ENCODE measurements around the gene MLH3.

The MLH3 gene

DNA sequence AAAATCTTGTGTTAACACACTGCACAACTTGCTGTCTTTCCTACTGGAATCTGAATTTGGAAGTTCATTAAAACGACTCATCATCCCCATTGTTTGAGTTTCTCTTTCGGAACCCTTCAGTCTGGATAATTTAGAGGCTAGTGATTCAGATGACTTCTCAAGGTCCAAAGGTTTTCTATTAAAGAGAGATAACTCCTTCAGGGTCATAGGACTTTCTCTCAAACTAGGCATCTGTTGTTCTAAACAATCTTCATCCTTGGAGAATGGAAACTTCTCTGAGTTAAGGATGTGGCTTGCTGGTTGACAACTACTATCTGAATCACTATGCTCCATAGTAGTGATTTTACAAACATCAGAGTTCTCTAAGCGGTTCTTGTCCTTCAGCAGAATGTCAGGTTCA, 4.4 kb downstream of the MLH3 start:
- ATAC-seq = no peak
- no peak for TF ChIP-seq ZNF70 (CRISPR knock-in tag; IDR thresholded peaks at IDR 0.05)
- TF ChIP-seq, protein P1, sequence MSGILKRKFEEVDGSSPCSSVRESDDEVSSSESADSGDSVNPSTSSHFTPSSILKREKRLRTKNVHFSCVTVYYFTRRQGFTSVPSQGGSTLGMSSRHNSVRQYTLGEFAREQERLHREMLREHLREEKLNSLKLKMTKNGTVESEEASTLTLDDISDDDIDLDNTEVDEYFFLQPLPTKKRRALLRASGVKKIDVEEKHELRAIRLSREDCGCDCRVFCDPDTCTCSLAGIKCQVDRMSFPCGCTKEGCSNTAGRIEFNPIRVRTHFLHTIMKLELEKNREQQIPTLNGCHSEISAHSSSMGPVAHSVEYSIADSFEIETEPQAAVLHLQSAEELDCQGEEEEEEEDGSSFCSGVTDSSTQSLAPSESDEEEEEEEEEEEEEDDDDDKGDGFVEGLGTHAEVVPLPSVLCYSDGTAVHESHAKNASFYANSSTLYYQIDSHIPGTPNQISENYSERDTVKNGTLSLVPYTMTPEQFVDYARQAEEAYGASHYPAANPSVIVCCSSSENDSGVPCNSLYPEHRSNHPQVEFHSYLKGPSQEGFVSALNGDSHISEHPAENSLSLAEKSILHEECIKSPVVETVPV (CRISPR knock-in tag; IDR thresholded peaks at IDR 0.05) = no peak
- TF ChIP-seq TOX (CRISPR knock-in tag; IDR thresholded peaks at IDR 0.05; ENCODE audit: borderline replicate concordance) = no peak
- TF ChIP-seq, protein P2, sequence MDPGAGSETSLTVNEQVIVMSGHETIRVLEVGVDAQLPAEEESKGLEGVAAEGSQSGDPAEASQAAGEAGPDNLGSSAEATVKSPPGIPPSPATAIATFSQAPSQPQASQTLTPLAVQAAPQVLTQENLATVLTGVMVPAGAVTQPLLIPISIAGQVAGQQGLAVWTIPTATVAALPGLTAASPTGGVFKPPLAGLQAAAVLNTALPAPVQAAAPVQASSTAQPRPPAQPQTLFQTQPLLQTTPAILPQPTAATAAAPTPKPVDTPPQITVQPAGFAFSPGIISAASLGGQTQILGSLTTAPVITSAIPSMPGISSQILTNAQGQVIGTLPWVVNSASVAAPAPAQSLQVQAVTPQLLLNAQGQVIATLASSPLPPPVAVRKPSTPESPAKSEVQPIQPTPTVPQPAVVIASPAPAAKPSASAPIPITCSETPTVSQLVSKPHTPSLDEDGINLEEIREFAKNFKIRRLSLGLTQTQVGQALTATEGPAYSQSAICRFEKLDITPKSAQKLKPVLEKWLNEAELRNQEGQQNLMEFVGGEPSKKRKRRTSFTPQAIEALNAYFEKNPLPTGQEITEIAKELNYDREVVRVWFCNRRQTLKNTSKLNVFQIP (CRISPR knock-in tag; IDR thresholded peaks at IDR 0.05; ENCODE audit: borderline replicate concordance, low read depth) = no peak
- TF ChIP-seq ZFP3 (CRISPR knock-in tag; IDR thresholded peaks at IDR 0.05) = no peak
- TF ChIP-seq PPARA (CRISPR knock-in tag; IDR thresholded peaks at IDR 0.05; ENCODE audit: borderline replicate concordance) = no peak
- TF ChIP-seq, protein P3, sequence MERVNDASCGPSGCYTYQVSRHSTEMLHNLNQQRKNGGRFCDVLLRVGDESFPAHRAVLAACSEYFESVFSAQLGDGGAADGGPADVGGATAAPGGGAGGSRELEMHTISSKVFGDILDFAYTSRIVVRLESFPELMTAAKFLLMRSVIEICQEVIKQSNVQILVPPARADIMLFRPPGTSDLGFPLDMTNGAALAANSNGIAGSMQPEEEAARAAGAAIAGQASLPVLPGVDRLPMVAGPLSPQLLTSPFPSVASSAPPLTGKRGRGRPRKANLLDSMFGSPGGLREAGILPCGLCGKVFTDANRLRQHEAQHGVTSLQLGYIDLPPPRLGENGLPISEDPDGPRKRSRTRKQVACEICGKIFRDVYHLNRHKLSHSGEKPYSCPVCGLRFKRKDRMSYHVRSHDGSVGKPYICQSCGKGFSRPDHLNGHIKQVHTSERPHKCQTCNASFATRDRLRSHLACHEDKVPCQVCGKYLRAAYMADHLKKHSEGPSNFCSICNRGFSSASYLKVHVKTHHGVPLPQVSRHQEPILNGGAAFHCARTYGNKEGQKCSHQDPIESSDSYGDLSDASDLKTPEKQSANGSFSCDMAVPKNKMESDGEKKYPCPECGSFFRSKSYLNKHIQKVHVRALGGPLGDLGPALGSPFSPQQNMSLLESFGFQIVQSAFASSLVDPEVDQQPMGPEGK (CRISPR knock-in tag; IDR thresholded peaks at IDR 0.05; ENCODE audit: borderline replicate concordance) = no peak
- TF ChIP-seq ARNTL (CRISPR knock-in tag; IDR thresholded peaks at IDR 0.05; ENCODE audit: borderline replicate concordance, low read depth) = no peak
- no peak for TF ChIP-seq ZNF565 (CRISPR knock-in tag; conservative IDR thresholded peaks at IDR 0.05; ENCODE audit: low read depth)
- TF ChIP-seq GLIS3 (CRISPR knock-in tag; IDR thresholded peaks at IDR 0.05) = no peak
- no peak for TF ChIP-seq ZFP30 (CRISPR knock-in tag; IDR thresholded peaks at IDR 0.05)
- TF ChIP-seq, protein P4, sequence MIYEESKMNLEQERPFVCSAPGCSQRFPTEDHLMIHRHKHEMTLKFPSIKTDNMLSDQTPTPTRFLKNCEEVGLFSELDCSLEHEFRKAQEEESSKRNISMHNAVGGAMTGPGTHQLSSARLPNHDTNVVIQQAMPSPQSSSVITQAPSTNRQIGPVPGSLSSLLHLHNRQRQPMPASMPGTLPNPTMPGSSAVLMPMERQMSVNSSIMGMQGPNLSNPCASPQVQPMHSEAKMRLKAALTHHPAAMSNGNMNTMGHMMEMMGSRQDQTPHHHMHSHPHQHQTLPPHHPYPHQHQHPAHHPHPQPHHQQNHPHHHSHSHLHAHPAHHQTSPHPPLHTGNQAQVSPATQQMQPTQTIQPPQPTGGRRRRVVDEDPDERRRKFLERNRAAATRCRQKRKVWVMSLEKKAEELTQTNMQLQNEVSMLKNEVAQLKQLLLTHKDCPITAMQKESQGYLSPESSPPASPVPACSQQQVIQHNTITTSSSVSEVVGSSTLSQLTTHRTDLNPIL (CRISPR knock-in tag; IDR thresholded peaks at IDR 0.05; ENCODE audit: low read depth) = no peak
- no peak for TF ChIP-seq ISL1 (CRISPR knock-in tag; IDR thresholded peaks at IDR 0.05)
- TF ChIP-seq OSR1 (CRISPR knock-in tag; IDR thresholded peaks at IDR 0.05) = no peak
- TF ChIP-seq CSDC2 (CRISPR knock-in tag; IDR thresholded peaks at IDR 0.05) = no peak
- no peak for TF ChIP-seq ZC3H10 (CRISPR knock-in tag; IDR thresholded peaks at IDR 0.05)
- no peak for TF ChIP-seq ESRRG (CRISPR knock-in tag; IDR thresholded peaks at IDR 0.05)

DNA sequence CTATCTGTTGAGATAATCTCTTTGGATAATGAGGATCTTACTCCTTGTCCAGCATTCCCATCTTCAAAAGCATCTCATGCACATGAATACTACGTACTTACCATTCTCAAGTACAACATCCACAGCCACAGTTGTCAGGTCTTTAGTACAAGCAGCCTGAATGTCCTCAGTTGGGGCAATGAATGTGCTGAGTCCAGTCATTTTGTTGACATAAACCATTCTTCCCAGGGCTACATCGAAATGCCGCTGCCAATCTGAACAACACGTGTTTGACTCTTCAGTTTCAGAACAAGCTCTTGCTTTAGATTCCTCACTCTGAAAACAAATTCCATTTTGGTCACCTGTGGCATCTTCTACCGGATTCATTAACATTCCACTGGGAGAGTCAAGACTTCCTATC, 5.0 kb downstream of the MLH3 start:
- ATAC-seq = no peak
- TF ChIP-seq PPARA (CRISPR knock-in tag; IDR thresholded peaks at IDR 0.05; ENCODE audit: borderline replicate concordance) = no peak
- TF ChIP-seq ZNF70 (CRISPR knock-in tag; IDR thresholded peaks at IDR 0.05) = no peak
- TF ChIP-seq ISL1 (CRISPR knock-in tag; IDR thresholded peaks at IDR 0.05) = no peak
- TF ChIP-seq CSDC2 (CRISPR knock-in tag; IDR thresholded peaks at IDR 0.05) = no peak
- no peak for TF ChIP-seq OSR1 (CRISPR knock-in tag; IDR thresholded peaks at IDR 0.05)
- TF ChIP-seq ZNF565 (CRISPR knock-in tag; conservative IDR thresholded peaks at IDR 0.05; ENCODE audit: low read depth) = no peak
- TF ChIP-seq, protein P3 (CRISPR knock-in tag; IDR thresholded peaks at IDR 0.05; ENCODE audit: borderline replicate concordance) = no peak
- no peak for TF ChIP-seq GLIS3 (CRISPR knock-in tag; IDR thresholded peaks at IDR 0.05)
- no peak for TF ChIP-seq ZNF8 (CRISPR knock-in tag; IDR thresholded peaks at IDR 0.05)
- TF ChIP-seq, protein P4 (CRISPR knock-in tag; IDR thresholded peaks at IDR 0.05; ENCODE audit: low read depth) = no peak

DNA sequence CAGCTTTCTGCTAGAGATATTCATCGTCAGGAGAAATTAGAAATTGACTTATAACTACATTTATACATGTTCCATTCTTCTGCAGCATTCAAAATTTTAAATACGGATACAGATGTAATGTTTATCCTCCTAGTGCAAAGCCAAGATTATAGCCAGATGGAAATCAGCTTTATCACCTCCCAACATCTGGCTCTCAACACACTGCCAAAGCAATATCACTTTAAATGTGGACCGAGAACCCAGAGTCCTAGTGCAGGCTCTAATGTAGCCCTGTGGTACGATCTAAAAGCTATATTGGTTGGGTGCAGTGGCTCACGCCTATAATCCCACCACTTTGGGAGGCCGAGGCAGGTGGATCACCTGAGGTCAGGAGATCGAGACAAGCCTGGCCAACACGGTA, 6.5 kb downstream of the MLH3 start:
- peak; percentile 12; the same call in 2 of the 3 replicates for ATAC-seq
- TF ChIP-seq TCF4 (CRISPR knock-in tag; IDR thresholded peaks at IDR 0.05; ENCODE audit: borderline replicate concordance) (no peak), BACH2 (CRISPR knock-in tag; IDR thresholded peaks at IDR 0.05; ENCODE audit: borderline replicate concordance) (no peak), ARNTL (CRISPR knock-in tag; IDR thresholded peaks at IDR 0.05; ENCODE audit: borderline replicate concordance, low read depth) (no peak), RARB (CRISPR knock-in tag; IDR thresholded peaks at IDR 0.05) (no peak), PPARA (CRISPR knock-in tag; IDR thresholded peaks at IDR 0.05; ENCODE audit: borderline replicate concordance) (no peak), ZNF70 (CRISPR knock-in tag; IDR thresholded peaks at IDR 0.05) (no peak), ZFP3 (CRISPR knock-in tag; IDR thresholded peaks at IDR 0.05) (no peak)
- TF ChIP-seq, protein P3 (CRISPR knock-in tag; IDR thresholded peaks at IDR 0.05; ENCODE audit: borderline replicate concordance) = no peak
- TF ChIP-seq, protein P4 (CRISPR knock-in tag; IDR thresholded peaks at IDR 0.05; ENCODE audit: low read depth) = no peak
